Activated CD4-positive, alpha-beta T cell treated with anti-CD3 and anti-CD28 coated beads for 1 hour (primary cell): Measurements from ENCODE around the gene KPRP.

Experiments used
- DNase-seq: peaks from one replicate; pipeline ENCODE4 v3.0.0-alpha.2; 2020

KPRP gene

DNA sequence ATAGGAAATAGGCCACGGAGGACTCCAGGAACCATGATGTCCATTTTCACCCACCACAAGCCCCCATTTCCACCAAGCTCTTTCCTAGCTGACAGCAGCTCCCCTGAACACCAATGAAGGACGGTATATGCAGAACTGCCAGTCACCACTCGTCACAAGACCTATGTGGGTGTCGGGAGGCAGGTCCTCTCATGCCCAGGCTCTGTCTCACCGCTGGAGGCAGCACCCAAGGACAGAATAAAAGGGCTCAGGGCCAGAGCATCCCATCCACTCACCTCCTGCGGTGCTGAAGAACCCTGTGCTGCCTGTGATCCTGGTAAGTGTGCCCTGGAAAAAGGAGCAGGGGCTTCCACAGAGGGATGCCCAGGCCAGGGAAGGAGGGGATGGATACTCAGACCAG is 17.1 kb downstream of the KPRP start, which contains the start of gene LCE1F:
TSS of gene LCE1F (plus strand) at position 266 of the 400 bp plus-strand sequence. CDS start 1,232 bp downstream, outside the sequence.
- no peak for DNase-seq

- DNase-seq = no peak
These were observed 18.5 kb downstream of the KPRP start for GRCh38 chr1:152776361-152776760.

- DNase-seq = no peak
These were observed 19.8 kb downstream of the KPRP start for GRCh38 chr1:152777510-152778137.

DNA sequence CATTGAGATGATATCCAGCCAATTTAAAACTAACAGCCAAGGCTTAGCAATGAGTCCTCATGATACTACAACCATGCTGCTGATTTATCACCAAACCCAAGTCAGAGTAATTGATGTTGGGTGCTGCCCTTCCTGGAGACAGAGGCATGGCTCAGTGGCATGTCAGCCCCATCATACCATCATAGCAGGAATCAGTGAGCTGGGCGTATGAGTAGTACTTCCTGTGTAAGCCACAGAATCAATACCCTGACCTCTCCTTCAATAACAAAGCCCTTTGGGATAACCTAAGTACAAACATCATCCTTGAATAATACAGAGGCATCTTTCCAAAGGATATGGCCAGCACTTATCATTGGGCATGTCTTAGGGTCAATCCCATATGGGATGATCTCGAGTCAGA is 25.3 kb downstream of the KPRP start:
- DNase-seq = no peak

- DNase-seq = no peak
These were observed 28.3 kb downstream of the KPRP start, which contains the start of gene LCE1E for GRCh38 chr1:152786077-152786476. Gene LCE1E (plus strand): TSS chr1:152786257. CDS start chr1:152787300, 1,043 bp downstream.

- DNase-seq = no peak
These were observed 37.9 kb downstream of the KPRP start for GRCh38 chr1:152795686-152796085.

GRCh38 chr1:152796421-152796820 is 38.6 kb downstream of the KPRP start, which contains the start of gene LCE1D:
Gene LCE1D (plus strand): TSS chr1:152796721. CDS start chr1:152797795, 1,074 bp downstream.
- DNase-seq = no peak

GRCh38 chr1:152801333-152801732 is 43.5 kb downstream of the KPRP start:
- DNase-seq = no peak

DNA sequence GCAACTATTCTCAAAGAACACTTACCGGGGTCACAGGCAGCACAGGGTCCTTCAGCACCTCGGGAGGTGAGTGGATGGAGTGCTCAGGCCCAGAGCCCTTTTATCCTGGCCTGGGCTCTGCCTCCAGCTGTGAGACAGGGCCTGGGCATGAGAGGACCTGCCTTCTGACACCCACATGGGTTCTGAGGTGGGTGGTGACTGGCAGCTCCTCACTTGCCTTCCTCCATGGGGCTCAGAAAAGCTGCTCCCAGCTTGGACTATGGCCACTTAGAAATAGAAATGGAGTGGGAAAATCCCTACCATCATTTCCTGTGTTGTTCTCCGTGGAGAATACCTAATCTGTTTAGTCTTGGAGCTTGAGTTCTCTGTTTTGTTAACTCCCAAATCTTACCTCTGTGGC is 48.8 kb downstream of the KPRP start, which contains the start of gene LCE1C:
TSS of gene LCE1C (minus strand) at position 76 of the 400 bp plus-strand sequence. CDS start 1,173 bp downstream, outside the sequence.
- no peak for DNase-seq

DNA sequence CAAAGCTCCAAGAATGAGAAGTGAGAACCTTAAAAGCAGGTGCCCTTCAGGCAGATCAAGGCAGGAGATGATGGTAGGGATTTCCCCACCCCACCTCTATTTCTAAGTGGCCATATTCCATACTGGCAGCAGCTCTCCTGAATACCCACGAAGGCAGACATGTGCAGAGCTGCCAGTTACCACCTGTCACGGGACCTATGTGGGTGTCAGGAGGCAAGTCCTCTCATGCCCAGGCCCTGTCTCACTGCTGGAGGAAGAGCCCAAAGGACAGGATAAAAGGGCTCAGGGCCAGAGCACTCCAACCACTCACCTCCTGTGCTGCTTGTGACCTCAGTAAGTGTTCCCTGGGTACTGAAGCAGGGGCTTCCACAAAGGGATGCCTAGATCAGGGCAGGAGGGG is 53.2 kb downstream of the KPRP start:
- no peak for DNase-seq
